HEK293T (cell line): ENCODE results near the gene CAPN7.

Experiments used
- CTCF ChIA-PET: fragments of 350-600 bp; formaldehyde crosslinking; extraction: SDS; loops from one replicate; lab custom pipeline; 2021; ENCODE audit warnings: antibody characterized with exemption, inconsistent platforms; lab: Yijun Ruan, JAX
- POLR2A ChIA-PET: fragments of 350-600 bp; formaldehyde crosslinking; extraction: SDS; loops from one replicate; lab custom pipeline; 2020; ENCODE audit warnings: antibody characterized with exemption, inconsistent platforms; lab: Yijun Ruan, JAX
- DNase-seq: peaks from one replicate; pipeline ENCODE4 v3.0.0; 2012; ENCODE audit warnings: mixed read lengths; ENCODE audit errors: extremely low spot score
- ARNT ChIP-seq: fragments of 450-650 bp; IDR thresholded peaks from 2 replicates; pipeline ENCODE4 v1.6.1; 2017; ENCODE audit warnings: mild to moderate bottlenecking
- BHLHE40 ChIP-seq: fragments of 450-650 bp; IDR thresholded peaks from 2 replicates; pipeline ENCODE4 v1.6.1; 2016; ENCODE audit warnings: mild to moderate bottlenecking, moderate library complexity, borderline replicate concordance
- CTBP1 ChIP-seq: fragments of 450-650 bp; IDR thresholded peaks from 2 replicates; pipeline ENCODE4 v1.6.1; 2016; ENCODE audit warnings: borderline replicate concordance
- ELF4 ChIP-seq: fragments of 450-650 bp; IDR thresholded peaks from 2 replicates; pipeline ENCODE4 v1.6.1; 2017; ENCODE audit warnings: antibody characterized with exemption
- FOXA1 ChIP-seq: fragments of 450-650 bp; IDR thresholded peaks from 2 replicates; pipeline ENCODE4 v1.6.1; 2016; ENCODE audit warnings: mild to moderate bottlenecking
- FOXK2 ChIP-seq: fragments of 450-650 bp; IDR thresholded peaks from 2 replicates; pipeline ENCODE4 v1.6.1; 2016; ENCODE audit warnings: mild to moderate bottlenecking
- FOXM1 ChIP-seq: fragments of 450-650 bp; IDR thresholded peaks from 2 replicates; pipeline ENCODE4 v1.6.1; 2017; ENCODE audit warnings: mild to moderate bottlenecking, borderline replicate concordance
- HDGF ChIP-seq: fragments of 450-650 bp; IDR thresholded peaks from 2 replicates; pipeline ENCODE4 v1.6.1; 2017; ENCODE audit warnings: antibody characterized with exemption, borderline replicate concordance
- L3MBTL2 ChIP-seq: fragments of 450-650 bp; conservative IDR thresholded peaks from 2 replicates; pipeline ENCODE4 v1.6.1; 2016; ENCODE audit warnings: mild to moderate bottlenecking
- LEF1 ChIP-seq: fragments of 450-650 bp; IDR thresholded peaks from 2 replicates; pipeline ENCODE4 v1.6.1; 2017; ENCODE audit warnings: mild to moderate bottlenecking, borderline replicate concordance
- NFRKB ChIP-seq: fragments of 450-650 bp; IDR thresholded peaks from 2 replicates; pipeline ENCODE4 v1.6.1; 2016; ENCODE audit warnings: mild to moderate bottlenecking, moderate library complexity
- SP1 ChIP-seq: fragments of 450-650 bp; IDR thresholded peaks from 2 replicates; pipeline ENCODE4 v1.6.1; 2017
- SUZ12 ChIP-seq: fragments of 450-650 bp; IDR thresholded peaks from 2 replicates; pipeline ENCODE4 v1.6.1; 2016; ENCODE audit warnings: mild to moderate bottlenecking
- TARDBP ChIP-seq: fragments of 450-650 bp; IDR thresholded peaks from 2 replicates; pipeline ENCODE4 v1.6.1; 2016
- ZNF384 ChIP-seq: fragments of 450-650 bp; IDR thresholded peaks from 2 replicates; pipeline ENCODE4 v1.6.1; 2016
- TF ChIP-seq, protein P1 (sequence below): fragments of 450-650 bp; IDR thresholded peaks from 2 replicates; pipeline ENCODE4 v1.6.1; 2016

CAPN7 gene

DNA sequence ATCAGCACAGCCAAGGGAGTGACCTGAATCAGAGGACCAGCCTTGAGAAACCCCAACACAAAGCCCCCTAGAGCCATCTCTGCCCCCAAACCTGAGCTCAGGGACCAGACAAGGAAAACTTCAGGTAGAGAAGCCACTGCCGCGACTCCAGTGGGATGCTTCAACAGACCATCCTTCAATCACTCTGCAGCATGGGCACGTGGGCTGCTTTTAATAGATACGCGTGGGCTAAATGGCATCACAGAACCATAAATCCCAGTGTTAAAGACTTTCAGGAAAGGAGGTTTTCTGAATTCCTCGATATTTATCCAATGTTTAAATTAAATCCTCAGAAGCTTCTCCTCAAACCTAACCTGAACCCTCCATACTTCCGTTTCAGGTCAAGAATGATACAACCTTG lies 95.7 kb downstream of the CAPN7 start:
- ChIA-PET POLR2A (no interaction called here), CTCF (no interaction called here)
- TF ChIP-seq, protein P1, sequence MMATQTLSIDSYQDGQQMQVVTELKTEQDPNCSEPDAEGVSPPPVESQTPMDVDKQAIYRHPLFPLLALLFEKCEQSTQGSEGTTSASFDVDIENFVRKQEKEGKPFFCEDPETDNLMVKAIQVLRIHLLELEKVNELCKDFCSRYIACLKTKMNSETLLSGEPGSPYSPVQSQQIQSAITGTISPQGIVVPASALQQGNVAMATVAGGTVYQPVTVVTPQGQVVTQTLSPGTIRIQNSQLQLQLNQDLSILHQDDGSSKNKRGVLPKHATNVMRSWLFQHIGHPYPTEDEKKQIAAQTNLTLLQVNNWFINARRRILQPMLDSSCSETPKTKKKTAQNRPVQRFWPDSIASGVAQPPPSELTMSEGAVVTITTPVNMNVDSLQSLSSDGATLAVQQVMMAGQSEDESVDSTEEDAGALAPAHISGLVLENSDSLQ: no peak
- TF ChIP-seq HDGF (no peak), FOXA1 (no peak), FOXM1 (no peak), ELF4 (no peak), ZNF384 (no peak), TARDBP (no peak), LEF1 (no peak), NFRKB (no peak), CTBP1 (no peak), L3MBTL2 (no peak), FOXK2 (no peak), SP1 (no peak), SUZ12 (no peak), BHLHE40 (no peak), ARNT (no peak)
- no peak for DNase-seq
